Endodermal cell (in vitro differentiated cells): ENCODE results near the gene CWC15. TPM values are rescaled to one million over a fixed set of nuclear protein-coding genes. Genes with fewer than 3 reads are reported as not detected.

Experiments
- DNase-seq: peaks from one replicate; pipeline ENCODE4 v3.0.0-alpha.2; 2017
- H3K27ac ChIP-seq: 2 replicates; pipeline ENCODE4 v1.5.1; 2013; ENCODE audit warnings: mild to moderate bottlenecking, low read depth, low read length, moderate library complexity
- H3K27me3 ChIP-seq: 2 replicates; pipeline ENCODE4 v1.6.1; 2013; ENCODE audit warnings: mild to moderate bottlenecking, low read length, moderate library complexity; ENCODE audit not compliant: insufficient read depth, control insufficient read depth, poor library complexity, severe bottlenecking
- H3K36me3 ChIP-seq: 2 replicates; pipeline ENCODE4 v1.7.0; 2013; ENCODE audit warnings: mild to moderate bottlenecking, low read length, moderate library complexity; ENCODE audit not compliant: control insufficient read depth, insufficient read depth
- H3K4me1 ChIP-seq: one replicate; pipeline ENCODE4 v1.7.0; 2013; ENCODE audit warnings: low read length; ENCODE audit not compliant: control insufficient read depth, insufficient read depth
- H3K4me3 ChIP-seq: 2 replicates; pipeline ENCODE4 v1.5.1; 2013; ENCODE audit warnings: mild to moderate bottlenecking, low read length, moderate library complexity
- H3K9ac ChIP-seq: 2 replicates; pipeline ENCODE4 v1.6.1; 2013; ENCODE audit warnings: mild to moderate bottlenecking, low read length, moderate library complexity; ENCODE audit not compliant: poor library complexity, severe bottlenecking; ENCODE audit errors: extremely low read depth
- H3K9me3 ChIP-seq: 2 replicates; pipeline ENCODE4 v1.6.1; 2013; ENCODE audit warnings: mild to moderate bottlenecking, low read length, moderate library complexity; ENCODE audit not compliant: control insufficient read depth
- H3K27ac Mint-ChIP-seq: 2 replicates; pipeline ENCODE4 v1.8.0; 2020; ENCODE audit warnings: mixed read lengths
- H3K27me3 Mint-ChIP-seq: 2 replicates; pipeline ENCODE4 v1.8.0; 2021; ENCODE audit warnings: mild to moderate bottlenecking, mixed read lengths; ENCODE audit not compliant: insufficient read depth
- H3K36me3 Mint-ChIP-seq: 2 replicates; pipeline ENCODE4 v1.8.0; 2020; ENCODE audit warnings: low read depth, mixed read lengths
- H3K4me1 Mint-ChIP-seq: 2 replicates; pipeline ENCODE4 v1.8.0; 2020; ENCODE audit warnings: mixed read lengths
- H3K4me3 Mint-ChIP-seq: 2 replicates; pipeline ENCODE4 v1.8.0; 2020; ENCODE audit warnings: mild to moderate bottlenecking, moderate library complexity, mixed read lengths
- H3K9me3 Mint-ChIP-seq: 2 replicates; pipeline ENCODE4 v1.8.0; 2020; ENCODE audit warnings: mild to moderate bottlenecking, mixed read lengths
- CTCF ChIP-seq: fragments of 200-600 bp; sonication (generic); conservative IDR thresholded peaks from 2 replicates; pipeline ENCODE4 v1.5.0; 2021; ENCODE audit warnings: antibody characterized with exemption, mild to moderate bottlenecking
- WGBS, 2 experiments: methylation state at CpG; one replicate each; pipeline versions ENCODE4 v1.1.5 to v1.1.7; 2013; ENCODE audit warnings: missing lambda C conversion rate in 2 of 2, mixed read lengths in 1 of 2; ENCODE audit not compliant: insufficient coverage in 1 of 2, insufficient read length in 1 of 2; 5-methylcytosine and 5-hydroxymethylcytosine counted together
- total RNA-seq, 2 donors: library from RNA; stranded (reverse); fragmentation: NEBNext Ultra II Directional in 1 of 2; extraction: Animal tissue kit (Norgen Biotek cat#: 25700) in 1 of 2; gene quantifications; 2 replicates in 1 of 2; 3 replicates in 1 of 2; pipeline ENCODE4 v1.2.1, GENCODE V29; 2021

Gene CWC15
- total RNA-seq, 2 donors from 2014 or later: 73.9 to 81.4 TPM

- no peaks in the 10 kb centered on the region for H3K4me1 Mint-ChIP-seq
- no peak overlapping the region for H3K27ac Mint-ChIP-seq
- WGBS, 2 experiments: 100% methylated on average over 1 of the region's 2 CpGs; no CpG with 5 or more reads in 1 of the 2 experiments
- Histone ChIP-seq H3K4me1 (no peaks in the 10 kb centered on the region), H3K27ac (no peak overlapping the region), H3K4me3 (no peak overlapping the region), H3K9me3 (no peaks in the 10 kb centered on the region), H3K27me3 (no peaks in the 10 kb centered on the region), H3K9ac (no peak overlapping the region), H3K36me3 (peaks cover 46% of the 10 kb centered on the region)
- H3K9me3 Mint-ChIP-seq: no peaks in the 10 kb centered on the region
- TF ChIP-seq CTCF: no peak
- peaks cover 31% of the 10 kb centered on the region for H3K36me3 Mint-ChIP-seq
- DNase-seq: no peak
- H3K4me3 Mint-ChIP-seq: no peak overlapping the region
- no peaks in the 10 kb centered on the region for H3K27me3 Mint-ChIP-seq
Measured at GRCh38 chr11:94960488-94960887, 12.9 kb downstream of the CWC15 start.

GRCh38 chr11:94959179-94959578 is 14.2 kb downstream of the CWC15 start:
- 71 to 96% methylated on average over 1 to 2 of the region's 2 CpGs for WGBS, 2 experiments
- H3K36me3 Mint-ChIP-seq: peaks cover 18% of the 10 kb centered on the region
- no peak overlapping the region for H3K27ac ChIP-seq
- no peaks in the 10 kb centered on the region for H3K4me1 ChIP-seq
- H3K4me3 Mint-ChIP-seq: no peak overlapping the region
- no peak overlapping the region for H3K9ac ChIP-seq
- H3K36me3 ChIP-seq: peaks cover 34% of the 10 kb centered on the region
- H3K27ac Mint-ChIP-seq: no peak overlapping the region
- H3K9me3 ChIP-seq: no peaks in the 10 kb centered on the region
- H3K4me3 ChIP-seq: no peak overlapping the region
- no peaks in the 10 kb centered on the region for H3K27me3 ChIP-seq
- no peaks in the 10 kb centered on the region for H3K9me3 Mint-ChIP-seq
- no peak for TF ChIP-seq CTCF
- peaks cover 5% of the 10 kb centered on the region for H3K27me3 Mint-ChIP-seq
- H3K4me1 Mint-ChIP-seq: no peaks in the 10 kb centered on the region
- DNase-seq: no peak

- no peaks in the 10 kb centered on the region for H3K9me3 Mint-ChIP-seq
- no peaks in the 10 kb centered on the region for H3K4me1 Mint-ChIP-seq
- Histone ChIP-seq H3K27me3 (no peaks in the 10 kb centered on the region), H3K27ac (no peak overlapping the region), H3K4me1 (no peaks in the 10 kb centered on the region), H3K9me3 (no peaks in the 10 kb centered on the region), H3K4me3 (no peak overlapping the region), H3K36me3 (peaks cover 25% of the 10 kb centered on the region), H3K9ac (no peak overlapping the region)
- no peak for DNase-seq
- no peak overlapping the region for H3K4me3 Mint-ChIP-seq
- H3K27me3 Mint-ChIP-seq: peaks cover 11% of the 10 kb centered on the region
- H3K36me3 Mint-ChIP-seq: peaks cover 13% of the 10 kb centered on the region
- TF ChIP-seq CTCF: no peak
- 83 to 93% methylated on average over 1 to 2 of the region's 2 CpGs for WGBS, 2 experiments
- no peak overlapping the region for H3K27ac Mint-ChIP-seq
Measured at GRCh38 chr11:94958121-94958696, 15.1 kb downstream of the CWC15 start.
